ENCODE measurements around the gene ABHD13. TPM values are rescaled to one million over a fixed set of nuclear protein-coding genes. Genes with fewer than 3 reads are reported as not detected.
A peak's percentile ranks its signal among the peaks of the same experiment; 100 is the strongest.

ABHD13 gene
- total and polyA plus RNA-seq, 2 donors from 2014 or later = 4.9 to 9.4 TPM

DNA sequence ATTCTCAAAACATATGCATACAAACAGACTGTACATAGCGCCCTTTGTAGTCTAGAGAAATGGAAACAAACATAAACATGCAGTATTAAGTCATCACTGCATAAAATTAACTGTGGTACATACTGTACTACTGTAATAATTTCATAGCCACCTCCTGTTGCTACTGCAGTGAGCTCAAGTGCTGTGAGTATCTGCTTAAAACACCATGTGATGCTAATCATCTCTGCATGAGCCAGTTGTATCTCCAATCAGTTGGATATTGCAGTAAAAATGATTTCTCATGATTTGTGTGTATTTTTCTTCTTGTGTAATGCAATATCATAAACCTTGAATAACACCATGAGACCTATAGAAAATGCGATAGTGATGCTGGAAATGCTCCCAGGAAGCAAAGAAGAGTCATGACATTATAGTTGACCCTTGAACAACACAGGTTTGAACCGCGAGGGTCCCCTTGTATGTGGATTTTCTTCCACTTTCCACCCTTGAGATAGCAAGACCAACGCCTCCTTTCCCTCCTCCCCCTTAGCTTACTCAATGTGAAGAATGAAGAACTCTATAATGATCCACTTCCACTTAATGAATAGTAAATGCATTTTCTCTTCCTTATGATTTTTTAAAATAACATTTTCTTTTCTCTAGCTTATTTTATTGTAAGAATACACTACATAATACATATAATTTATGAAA is 55.4 kb downstream of the ABHD13 start:
- Histone ChIP-seq H3K9ac (ENCODE audit: low read length in 3 of 3) (no peak overlapping the region), H3K27ac (ENCODE audit: low read depth in 2 of 2, low read length in 2 of 2) (no peak overlapping the region), H3K36me3 (ENCODE audit: control insufficient read depth in 2 of 3, insufficient read depth in 3 of 3, low read length in 3 of 3) (no peaks in the 10 kb centered on the region), H3K27me3 (ENCODE audit: control insufficient read depth, insufficient read depth, low read length) (no peaks in the 10 kb centered on the region), H3K9me3 (ENCODE audit: control insufficient read depth in 2 of 3, insufficient read depth in 1 of 3, low read length in 3 of 3) (no peaks in the 10 kb centered on the region), H3K4me1 (ENCODE audit: control insufficient read depth in 2 of 3, insufficient read depth in 2 of 3, low read depth in 1 of 3, low read length in 3 of 3) (peaks cover 0 to 7% (median 0%) of the 10 kb centered on the region in 3 donors), H3K4me3 (ENCODE audit: low read length in 3 of 3) (no peak overlapping the region)
- TF ChIP-seq, protein P1, sequence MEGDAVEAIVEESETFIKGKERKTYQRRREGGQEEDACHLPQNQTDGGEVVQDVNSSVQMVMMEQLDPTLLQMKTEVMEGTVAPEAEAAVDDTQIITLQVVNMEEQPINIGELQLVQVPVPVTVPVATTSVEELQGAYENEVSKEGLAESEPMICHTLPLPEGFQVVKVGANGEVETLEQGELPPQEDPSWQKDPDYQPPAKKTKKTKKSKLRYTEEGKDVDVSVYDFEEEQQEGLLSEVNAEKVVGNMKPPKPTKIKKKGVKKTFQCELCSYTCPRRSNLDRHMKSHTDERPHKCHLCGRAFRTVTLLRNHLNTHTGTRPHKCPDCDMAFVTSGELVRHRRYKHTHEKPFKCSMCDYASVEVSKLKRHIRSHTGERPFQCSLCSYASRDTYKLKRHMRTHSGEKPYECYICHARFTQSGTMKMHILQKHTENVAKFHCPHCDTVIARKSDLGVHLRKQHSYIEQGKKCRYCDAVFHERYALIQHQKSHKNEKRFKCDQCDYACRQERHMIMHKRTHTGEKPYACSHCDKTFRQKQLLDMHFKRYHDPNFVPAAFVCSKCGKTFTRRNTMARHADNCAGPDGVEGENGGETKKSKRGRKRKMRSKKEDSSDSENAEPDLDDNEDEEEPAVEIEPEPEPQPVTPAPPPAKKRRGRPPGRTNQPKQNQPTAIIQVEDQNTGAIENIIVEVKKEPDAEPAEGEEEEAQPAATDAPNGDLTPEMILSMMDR (IDR thresholded peaks at IDR 0.05; ENCODE audit: borderline replicate concordance, extremely low read depth, insufficient read depth) = no peak
- intact Hi-C loops (cut with DNase I) = no loop called here
- FAIRE-seq (no peak), DNase-seq (no peak)

DNA sequence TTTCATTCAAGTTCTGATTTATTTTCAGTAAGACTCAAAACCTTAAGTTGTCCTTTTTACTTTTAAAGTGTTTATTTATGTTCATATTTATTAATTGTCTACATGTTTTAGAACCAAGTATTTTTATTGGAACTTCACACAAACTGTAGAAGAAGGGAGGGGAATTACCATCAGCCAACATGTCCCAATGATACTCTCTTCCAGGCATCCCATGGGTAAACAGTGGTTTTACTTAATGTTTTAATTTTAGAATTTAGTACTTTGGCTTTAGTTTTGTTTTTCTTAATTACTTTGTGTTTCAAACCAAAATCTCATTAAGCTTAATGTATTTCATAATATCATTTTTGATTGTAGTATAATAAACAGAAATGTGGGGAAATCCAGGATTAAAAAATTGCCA is 56.5 kb downstream of the ABHD13 start:
- FAIRE-seq = no peak
- Histone ChIP-seq H3K9ac (ENCODE audit: low read length in 3 of 3) (no peak overlapping the region), H3K27ac (ENCODE audit: low read depth in 2 of 2, low read length in 2 of 2) (no peak overlapping the region), H3K9me3 (ENCODE audit: control insufficient read depth in 2 of 3, insufficient read depth in 1 of 3, low read length in 3 of 3) (no peaks in the 10 kb centered on the region), H3K36me3 (ENCODE audit: control insufficient read depth in 2 of 3, insufficient read depth in 3 of 3, low read length in 3 of 3) (no peaks in the 10 kb centered on the region), H3K4me3 (ENCODE audit: low read length in 3 of 3) (no peak overlapping the region), H3K27me3 (ENCODE audit: control insufficient read depth, insufficient read depth, low read length) (no peaks in the 10 kb centered on the region), H3K4me1 (ENCODE audit: control insufficient read depth in 2 of 3, insufficient read depth in 2 of 3, low read depth in 1 of 3, low read length in 3 of 3) (peaks cover 0 to 7% (median 0%) of the 10 kb centered on the region in 3 donors)
- TF ChIP-seq, protein P1 (IDR thresholded peaks at IDR 0.05; ENCODE audit: borderline replicate concordance, extremely low read depth, insufficient read depth) = no peak
- intact Hi-C loops (cut with DNase I) = no loop called here
- no peak for DNase-seq

DNA sequence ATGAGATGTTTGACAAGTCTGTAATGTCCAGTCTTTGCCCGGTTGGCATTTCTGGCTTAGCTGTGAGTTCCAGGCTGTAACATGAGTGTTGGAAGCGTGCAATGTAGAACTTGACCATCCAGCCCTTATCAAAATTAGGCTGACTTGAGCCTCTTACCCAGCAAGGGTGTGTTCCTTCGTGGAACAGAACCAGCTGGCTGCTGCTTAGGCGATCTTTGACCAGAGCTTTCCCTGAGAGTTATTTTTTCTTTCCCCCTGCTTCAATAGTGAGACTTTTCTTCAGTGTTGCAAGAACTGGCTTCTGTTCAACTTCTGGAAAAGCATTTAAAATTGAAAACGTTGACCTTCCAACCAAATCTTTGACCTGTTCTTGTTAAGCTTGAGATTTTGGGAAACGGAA is 57.9 kb downstream of the ABHD13 start:
- no peak overlapping the region for H3K4me3 ChIP-seq (ENCODE audit: low read length in 3 of 3)
- FAIRE-seq (no peak), DNase-seq (peak in 1 of 5 donors; percentile 77)

More for the DNA sequence above, 57.9 kb downstream of the ABHD13 start:
- TF ChIP-seq, protein P1 (IDR thresholded peaks at IDR 0.05; ENCODE audit: borderline replicate concordance, extremely low read depth, insufficient read depth) = no peak
- Histone ChIP-seq H3K27me3 (ENCODE audit: control insufficient read depth, insufficient read depth, low read length) (no peaks in the 10 kb centered on the region), H3K27ac (ENCODE audit: low read depth in 2 of 2, low read length in 2 of 2) (no peak overlapping the region), H3K36me3 (ENCODE audit: control insufficient read depth in 2 of 3, insufficient read depth in 3 of 3, low read length in 3 of 3) (no peaks in the 10 kb centered on the region), H3K9me3 (ENCODE audit: control insufficient read depth in 2 of 3, insufficient read depth in 1 of 3, low read length in 3 of 3) (no peaks in the 10 kb centered on the region), H3K4me1 (ENCODE audit: control insufficient read depth in 2 of 3, insufficient read depth in 2 of 3, low read depth in 1 of 3, low read length in 3 of 3) (no peaks in the 10 kb centered on the region), H3K9ac (ENCODE audit: low read length in 3 of 3) (no peak overlapping the region)
- intact Hi-C loops (cut with DNase I) = no loop called here
